HG03175 (cell line): ENCODE data around the gene MTX1.
"Not testable (repeated sequence)": the region's sequence is repeated elsewhere in the genome, so short reads cannot be mapped to it uniquely, and the experiment has no call there.

Experiments used
- ATAC-seq: cut with Tn5 transposase; IDR thresholded peaks from one replicate; pipeline ENCODE4 v1.9.1; 2021; ENCODE audit warnings: mild to moderate bottlenecking, moderate library complexity; ENCODE audit not compliant: unreplicated experiment

MTX1 gene, protein sequence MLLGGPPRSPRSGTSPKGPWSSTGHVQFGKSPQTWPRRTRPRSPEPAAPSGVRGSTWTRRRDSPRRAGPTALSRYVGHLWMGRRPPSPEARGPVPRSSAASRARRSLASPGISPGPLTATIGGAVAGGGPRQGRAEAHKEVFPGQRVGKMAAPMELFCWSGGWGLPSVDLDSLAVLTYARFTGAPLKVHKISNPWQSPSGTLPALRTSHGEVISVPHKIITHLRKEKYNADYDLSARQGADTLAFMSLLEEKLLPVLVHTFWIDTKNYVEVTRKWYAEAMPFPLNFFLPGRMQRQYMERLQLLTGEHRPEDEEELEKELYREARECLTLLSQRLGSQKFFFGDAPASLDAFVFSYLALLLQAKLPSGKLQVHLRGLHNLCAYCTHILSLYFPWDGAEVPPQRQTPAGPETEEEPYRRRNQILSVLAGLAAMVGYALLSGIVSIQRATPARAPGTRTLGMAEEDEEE

DNA sequence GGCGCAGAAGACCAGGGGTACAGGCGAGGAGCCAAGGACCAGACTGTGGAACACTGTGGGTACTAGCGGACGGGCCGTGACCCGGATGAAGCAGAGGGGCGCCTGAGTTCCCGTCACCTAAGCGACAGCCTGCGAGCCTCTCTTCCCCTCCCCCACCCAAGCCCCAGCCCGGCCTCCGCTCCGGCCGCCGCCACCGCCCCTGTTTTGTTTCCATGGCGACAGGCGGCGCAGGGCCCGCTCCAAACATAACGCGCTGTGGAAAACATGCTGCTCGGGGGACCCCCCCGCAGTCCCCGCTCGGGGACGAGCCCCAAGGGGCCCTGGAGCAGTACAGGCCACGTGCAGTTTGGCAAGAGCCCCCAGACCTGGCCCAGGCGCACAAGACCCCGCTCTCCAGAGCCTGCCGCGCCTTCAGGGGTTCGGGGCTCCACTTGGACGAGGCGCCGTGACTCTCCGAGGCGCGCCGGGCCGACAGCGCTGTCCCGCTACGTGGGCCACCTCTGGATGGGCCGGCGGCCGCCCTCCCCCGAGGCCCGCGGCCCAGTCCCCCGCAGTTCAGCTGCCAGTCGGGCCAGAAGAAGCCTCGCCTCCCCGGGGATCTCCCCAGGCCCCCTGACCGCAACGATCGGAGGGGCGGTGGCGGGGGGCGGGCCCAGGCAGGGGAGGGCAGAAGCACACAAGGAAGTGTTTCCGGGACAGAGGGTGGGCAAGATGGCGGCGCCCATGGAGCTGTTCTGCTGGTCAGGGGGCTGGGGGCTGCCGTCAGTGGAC is at the start of gene MTX1:
Gene MTX1 (plus strand): TSS at position 155 of the 771 bp plus-strand sequence. CDS start 110 bp downstream, at position 265.
- peak; percentile 80 for ATAC-seq

DNA sequence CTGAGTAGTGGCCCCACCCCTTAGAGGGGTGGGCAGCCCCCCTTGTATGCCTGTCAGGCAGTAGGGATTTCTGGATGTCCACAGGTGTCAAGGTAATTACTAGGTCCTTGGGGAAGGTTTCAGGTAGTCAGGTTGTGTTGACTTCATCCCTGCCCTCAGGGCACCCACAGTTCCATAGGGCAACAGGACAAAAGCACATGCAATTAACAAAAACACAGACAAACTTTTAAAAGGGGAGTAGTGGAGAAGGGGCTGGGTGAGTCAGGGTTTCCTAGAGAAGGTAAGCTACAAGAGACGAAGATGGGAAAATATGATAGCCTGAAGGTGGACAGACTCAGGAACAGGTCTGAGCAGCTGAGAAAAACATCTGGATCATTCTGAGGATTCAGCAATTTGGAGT is 49.5 kb upstream of the MTX1 start:
- ATAC-seq = no peak

DNA sequence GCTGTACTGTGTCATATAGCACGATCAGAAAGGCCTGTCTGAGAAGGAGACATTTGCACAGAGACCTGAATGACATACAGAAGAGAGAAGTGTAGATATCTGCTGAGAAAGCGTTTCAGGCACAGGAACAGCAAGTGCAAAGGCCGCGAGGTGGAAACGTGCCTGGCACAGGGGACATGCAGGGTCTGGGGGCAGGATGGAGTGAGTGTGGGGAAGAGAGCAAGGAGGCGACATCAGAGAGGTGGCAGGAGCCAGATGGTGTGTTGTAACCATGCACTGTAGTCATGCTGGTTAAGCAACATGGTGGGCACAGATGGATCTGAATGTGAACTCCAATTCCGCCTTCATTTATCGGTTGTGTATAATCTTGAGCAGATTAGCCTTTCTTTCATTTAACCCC is 48.4 kb upstream of the MTX1 start:
- ATAC-seq = no peak

DNA sequence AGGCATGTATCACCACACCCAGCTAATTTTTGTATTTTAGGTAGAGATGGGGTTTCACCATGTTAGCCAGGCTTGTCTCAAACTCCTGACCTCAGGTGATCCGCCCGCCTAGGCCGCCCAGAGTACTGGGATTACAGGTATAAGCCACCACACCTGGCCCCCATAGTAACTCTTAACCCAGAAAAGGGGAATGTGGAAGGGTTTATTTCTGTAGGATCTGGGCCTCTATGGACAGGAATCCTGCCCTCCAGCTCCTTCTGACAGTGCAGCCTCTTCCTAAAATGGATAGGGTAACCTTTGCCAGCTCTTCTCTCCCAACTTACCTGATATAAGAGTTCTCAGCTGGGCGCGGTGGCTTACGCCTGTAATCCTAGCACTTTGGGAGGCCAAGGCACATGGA is 45.9 kb upstream of the MTX1 start:
- ATAC-seq = not testable (repeated sequence)

DNA sequence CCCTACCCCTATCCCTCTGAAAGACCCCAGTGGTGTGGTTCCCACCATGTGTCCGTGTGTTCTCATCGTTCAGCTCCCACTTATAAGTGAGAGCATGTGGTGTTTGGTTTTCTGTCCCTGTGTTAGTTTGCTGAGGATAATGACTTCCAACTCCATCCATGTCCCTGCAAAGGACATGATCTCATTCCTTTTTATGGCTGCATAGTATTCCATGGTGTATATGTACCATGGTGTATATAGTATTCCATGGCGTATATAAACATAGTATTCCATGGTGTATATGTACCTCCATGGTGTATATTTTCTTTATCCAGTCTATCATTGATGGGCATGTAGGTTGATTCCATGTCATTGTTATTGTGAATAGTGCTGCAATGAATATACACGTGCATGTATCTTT is 44.7 kb upstream of the MTX1 start:
- not testable (repeated sequence) for ATAC-seq

DNA sequence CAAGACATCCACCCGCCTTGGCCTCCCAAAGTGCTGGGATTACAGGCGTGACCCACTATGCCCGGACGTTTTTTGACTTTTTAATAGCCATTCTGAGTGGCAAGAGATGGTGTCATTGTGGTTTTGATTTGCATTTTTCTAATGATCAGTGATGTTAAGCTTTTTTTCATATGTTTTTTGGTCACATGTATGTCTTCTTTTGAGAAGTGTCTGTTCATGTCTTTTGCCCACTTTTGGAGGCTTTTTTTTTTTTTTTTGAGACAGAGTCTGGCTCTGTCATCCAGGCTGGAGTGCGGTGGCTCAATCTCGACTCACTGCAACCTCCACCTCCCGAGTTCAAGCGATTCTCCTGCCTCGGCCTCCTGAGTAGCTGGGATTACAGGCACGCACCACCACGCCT is 43.9 kb upstream of the MTX1 start:
- not testable (repeated sequence) for ATAC-seq

DNA sequence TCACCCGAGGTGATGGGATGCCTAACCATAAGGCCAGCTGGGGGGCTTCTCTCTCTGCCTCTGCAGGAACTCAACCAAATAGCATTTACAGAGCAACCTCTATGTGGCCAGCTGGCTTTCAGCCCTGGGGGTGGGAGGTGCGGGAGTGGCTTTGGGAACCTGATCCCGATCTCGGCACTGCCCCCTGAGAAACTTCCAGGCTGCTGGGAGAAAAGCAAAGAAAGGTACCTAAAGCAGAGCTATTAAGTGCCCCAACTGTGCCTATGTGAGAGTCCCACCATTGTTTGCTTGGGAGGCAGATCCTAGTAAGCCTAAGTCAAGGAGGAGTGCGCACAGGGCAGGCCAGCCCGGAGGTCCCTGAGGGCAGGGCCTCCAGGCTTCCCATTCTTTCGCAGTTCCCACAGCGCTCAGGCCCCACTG is 42.4 kb upstream of the MTX1 start:
- no peak for ATAC-seq

DNA sequence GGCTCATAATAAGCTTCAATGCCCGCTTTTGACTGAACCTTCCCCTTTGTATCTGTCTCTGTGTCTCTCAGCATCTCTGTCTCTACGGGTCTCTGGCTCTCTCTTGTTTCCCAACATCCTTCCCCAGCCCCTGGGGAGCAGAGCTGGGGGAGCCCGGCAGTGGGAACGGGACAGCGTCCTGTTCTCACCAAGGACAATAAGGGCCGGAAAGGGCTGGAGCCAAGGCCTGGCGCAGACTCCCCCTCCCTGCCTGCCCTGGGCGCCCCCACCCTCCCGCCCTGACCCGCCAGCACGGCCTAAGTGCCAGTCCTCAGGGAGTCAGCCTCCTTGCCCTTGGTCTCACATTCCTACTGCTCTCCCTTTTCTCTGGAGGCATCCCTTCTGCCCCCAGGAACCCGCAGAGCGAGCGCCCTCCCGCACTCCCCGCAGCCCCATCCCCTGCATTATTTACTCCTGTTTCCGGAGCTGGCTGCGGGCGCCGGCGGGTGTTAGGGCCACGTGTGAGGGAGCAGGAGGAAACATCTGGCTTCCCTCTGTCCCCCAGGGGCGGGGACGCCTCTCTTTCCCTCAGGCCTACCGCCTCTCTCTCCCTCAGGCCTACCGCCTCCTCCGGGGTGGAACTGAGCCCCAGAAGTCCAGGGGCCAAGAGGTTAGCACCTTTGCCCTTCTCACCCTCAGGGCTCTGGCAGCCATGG is 41.9 kb upstream of the MTX1 start:
- ATAC-seq = no peak

DNA sequence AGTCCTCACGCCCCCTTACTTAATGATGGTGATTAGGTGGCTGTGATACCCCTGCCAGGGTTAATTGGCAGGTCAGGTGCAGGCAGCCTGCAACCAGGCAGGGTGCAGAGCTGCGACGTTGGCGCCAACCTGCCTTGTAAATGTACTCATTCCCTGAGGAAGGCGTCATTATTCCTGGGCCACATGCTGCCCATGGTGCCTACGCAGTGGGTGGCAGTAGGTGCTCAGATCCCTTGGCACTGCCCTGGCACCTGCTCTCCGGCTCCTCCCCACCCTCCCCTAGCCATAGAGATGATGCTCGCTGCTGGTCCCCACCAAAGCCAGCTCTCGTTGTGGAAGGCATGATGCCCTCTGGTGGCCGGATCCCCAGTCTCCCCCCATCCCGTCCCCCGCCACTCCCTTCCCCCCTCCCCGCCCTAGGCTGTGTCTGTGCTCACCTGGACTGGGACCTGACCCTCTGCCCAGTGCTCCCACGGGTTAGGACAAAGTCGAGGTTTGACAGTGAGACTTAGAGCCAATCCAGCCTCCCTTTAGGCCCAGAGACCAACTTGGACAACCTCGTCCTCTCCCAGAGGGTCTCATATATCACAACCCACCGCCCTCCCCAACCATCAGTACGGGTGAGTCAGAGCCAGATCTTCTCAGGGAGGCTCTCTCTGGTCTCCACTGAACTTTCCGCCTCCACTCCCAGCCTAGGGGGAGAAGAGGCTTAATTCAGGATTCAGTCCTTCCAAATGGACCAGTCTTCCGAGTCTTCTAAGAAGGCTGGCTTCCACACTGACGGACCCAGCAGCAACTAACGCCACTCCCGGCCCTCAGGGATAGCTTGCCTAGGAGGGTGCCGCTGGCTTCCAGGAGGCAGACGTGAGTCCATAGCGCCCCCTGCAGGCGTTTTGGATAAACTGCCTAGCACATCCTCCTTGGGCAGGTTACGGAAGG is 41.1 kb upstream of the MTX1 start:
- ATAC-seq = peak; percentile 47

DNA sequence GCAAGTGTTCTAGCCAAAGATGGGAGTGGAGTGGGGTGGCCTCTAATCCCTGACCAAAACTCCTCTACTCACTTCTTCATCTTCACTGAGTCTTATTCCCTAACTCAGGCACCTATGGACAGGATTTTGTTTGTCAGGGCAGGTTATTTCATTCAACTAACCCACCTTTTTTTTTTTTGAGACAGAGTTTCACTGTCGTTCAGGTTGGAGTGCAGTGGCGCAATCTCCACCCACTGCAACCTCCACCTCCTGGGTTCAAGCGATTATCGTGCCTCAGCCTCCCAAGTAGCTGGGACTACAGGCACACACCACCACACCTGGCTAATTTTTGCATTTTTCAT is 40.4 kb upstream of the MTX1 start:
- ATAC-seq = not testable (repeated sequence)

DNA sequence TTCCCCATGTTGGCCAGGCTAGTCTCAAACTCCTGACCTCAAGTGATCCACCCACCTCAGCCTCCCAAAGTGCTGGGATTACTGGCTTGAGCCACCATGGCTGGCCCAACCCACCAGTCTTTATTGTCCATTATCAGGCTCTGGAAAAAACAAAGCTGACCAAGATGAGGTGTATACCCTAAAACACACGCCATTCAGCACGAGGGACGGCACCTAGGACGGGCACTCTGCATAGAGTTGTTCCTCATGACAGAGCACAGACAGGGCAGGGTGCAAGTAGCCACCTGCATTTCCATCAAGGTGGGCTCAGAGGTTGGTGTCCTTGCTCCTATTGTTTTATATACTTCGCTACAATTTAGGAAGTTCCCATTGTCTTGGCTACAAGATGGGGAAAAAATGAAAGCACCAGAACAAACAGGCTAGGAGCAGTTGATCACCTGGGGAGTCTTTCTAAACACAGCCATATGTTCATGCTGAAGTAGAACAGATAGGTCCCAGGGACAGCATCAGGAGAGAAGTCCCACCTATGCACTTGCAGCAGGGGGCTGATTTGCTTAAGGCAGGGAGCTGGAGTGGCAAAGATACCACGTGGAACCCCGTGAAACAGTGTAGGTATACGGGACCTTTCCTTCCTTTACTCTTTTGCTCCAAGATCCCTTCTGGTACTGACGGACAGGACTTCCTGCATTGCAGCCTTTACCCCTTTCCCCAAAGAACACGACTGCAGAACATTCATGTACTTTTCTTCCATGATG is 39.9 kb upstream of the MTX1 start:
- ATAC-seq = no peak

DNA sequence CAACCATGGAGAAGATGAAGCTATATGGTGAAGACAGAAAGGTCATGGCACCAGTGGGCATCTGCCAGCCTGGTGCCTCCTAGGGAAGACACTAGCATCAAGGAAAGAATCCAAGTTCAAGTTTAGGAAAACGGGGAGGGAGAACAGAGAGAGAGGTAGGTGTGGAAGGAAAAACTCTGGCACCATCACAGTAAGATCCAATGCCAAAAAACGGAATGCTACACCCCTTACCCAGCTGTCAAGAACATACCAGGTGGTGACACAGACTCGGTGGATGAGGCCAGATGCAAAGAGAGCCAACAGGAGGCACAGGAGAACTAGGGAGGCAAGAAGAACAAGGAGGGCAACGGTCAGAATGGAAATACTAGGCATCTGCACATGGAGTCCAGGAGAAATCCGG is 39.0 kb upstream of the MTX1 start:
- ATAC-seq = no peak

DNA sequence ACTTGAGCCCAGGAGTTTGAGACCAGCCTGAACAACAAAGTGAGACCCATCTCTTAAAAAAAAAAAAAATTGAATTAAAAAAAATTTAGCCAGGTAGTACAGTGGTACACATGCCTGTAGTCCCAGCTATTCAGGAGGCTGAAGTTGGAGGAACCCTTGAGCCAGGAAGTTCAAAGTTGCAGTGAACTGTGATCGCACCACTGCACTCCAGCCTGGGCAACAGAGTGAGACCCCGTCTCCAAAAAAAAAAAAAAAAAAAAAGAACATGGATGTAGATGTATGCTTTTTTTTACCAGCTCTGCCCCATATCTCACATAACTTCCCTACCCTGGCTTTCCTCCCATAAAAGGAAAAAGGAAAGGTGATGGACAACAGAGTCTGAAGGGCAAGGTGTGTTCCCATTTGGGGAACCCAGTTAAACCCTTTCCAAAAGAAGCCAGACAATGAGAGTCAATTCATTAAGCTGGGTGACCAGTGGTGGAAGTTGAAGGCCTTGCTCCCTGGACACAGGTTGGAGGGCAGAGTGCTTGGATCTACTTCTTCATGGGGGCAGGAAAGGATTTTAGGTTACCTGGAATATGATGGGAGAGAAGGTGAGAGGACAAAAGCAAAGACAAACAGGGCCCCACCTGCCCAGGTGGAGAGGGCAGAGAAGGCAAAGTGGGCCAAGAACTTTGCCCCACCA is 38.3 kb upstream of the MTX1 start:
- no peak for ATAC-seq

DNA sequence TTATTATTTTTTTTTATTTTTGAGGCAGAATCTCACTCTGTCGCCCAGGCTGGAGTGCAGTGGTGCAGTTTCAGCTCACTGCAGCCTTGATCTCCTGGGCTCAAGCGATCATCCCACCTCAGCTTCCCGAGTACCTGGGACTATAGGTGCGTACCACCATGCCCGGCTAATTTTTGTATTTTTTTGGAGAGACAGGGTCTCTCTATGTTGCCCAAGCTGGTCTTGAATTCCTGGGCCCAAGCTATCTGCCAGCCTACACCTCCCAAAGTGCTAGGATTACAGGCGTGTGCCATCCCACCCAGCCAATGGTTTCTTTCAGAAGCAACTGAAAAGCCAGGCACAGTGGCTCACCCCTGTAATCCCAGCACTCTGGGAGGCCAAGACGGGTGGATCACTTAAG is 37.7 kb upstream of the MTX1 start:
- no peak for ATAC-seq

DNA sequence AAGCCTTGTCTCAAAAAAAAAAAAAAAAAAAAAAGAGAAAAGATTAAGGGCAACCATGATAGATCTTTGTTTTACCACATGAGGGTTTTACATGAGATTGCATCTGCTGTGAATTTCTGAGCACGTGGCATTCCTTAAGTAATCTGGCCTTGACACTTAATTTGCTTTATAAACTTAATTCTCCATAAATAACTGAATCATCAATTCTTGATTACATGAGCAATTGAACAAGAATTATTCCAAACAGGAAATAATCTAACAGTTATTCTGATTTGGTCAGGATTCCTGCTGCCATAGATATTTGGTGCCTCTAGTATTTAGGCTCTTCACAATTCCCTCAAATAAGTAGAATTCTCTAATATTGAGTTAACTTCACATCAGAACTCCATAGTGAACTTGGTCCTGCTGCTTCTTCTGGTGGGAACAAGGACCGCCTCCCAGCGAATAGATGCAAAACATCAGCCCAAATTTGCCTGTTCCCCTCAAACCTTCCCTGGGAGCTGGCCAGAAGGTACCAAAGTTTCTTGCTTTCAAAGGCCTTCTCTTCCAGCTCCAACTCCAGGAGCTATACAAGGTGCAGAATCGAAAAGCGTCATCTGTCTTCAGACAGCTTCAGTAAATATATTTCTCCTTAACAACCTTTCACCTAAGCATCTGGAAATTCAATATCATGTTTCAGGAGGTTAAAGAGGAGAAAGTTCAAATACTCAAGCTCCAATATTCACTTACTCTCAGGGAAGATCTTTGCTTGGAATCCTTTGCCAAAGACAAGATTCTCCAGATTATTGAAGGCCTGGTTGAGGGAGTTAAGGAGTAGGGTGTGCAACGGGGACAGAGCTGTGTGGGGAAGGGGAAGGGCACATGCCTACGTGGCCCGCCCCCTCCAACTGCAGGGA is 36.4 kb upstream of the MTX1 start:
- peak; percentile 18 for ATAC-seq

DNA sequence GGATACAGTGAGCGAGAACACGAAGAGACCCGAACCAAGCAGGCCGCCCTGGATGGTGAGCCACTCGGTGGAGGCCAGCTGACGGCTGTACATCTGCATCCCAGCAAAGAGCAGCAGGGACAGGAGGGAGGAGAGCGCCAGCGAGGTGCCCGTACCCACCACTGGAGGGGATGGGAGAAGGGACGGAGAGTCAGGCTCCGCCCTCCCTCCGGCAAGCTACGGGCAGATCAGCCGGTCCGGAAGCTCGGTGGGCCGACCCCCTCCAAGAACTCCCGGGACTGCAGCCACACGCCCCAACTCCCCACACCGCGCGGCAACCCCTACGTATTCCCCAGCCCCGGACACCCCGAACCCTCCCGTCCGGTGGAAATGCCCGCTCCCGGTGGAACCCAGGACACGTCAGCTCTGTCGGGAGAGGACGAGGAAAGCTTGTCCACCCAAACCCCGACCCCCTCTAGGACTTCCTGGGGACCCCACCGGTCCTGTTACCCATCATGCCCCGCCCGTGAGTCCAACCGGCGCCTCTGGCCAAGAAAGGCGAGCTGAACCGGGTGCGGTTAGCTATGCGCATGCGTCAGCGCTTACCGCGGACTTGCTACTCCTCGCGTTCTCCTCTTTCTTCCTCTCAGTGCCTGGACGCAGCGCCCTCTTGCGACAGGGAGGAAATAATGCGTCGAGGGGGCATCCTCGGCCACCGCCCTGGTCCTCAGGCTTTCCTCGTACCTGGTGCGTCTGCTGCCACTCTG is 35.6 kb upstream of the MTX1 start, which contains the start of gene KRTCAP2:
Gene KRTCAP2 (minus strand): TSS at position 573 of the 746 bp plus-strand sequence. CDS start 80 bp downstream, at position 493.
- ATAC-seq = peak; percentile 79
